Fibroblast of skin of right quadriceps (primary cell): ENCODE data around the gene ATP6V1E1.
"Not testable (repeated sequence)": the region's sequence is repeated elsewhere in the genome, so short reads cannot be mapped to it uniquely, and the experiment has no call there.

Source experiments
- DNase-seq: peaks from one replicate; pipeline ENCODE4 v3.0.0-alpha.2; 2013

The ATP6V1E1 gene

GRCh38 chr22:17628406-17629172, at the start of gene ATP6V1E1:
Gene ATP6V1E1 (minus strand): TSS chr22:17628749. CDS start chr22:17628635, 114 bp downstream.
- peak; percentile 94 for DNase-seq

DNA sequence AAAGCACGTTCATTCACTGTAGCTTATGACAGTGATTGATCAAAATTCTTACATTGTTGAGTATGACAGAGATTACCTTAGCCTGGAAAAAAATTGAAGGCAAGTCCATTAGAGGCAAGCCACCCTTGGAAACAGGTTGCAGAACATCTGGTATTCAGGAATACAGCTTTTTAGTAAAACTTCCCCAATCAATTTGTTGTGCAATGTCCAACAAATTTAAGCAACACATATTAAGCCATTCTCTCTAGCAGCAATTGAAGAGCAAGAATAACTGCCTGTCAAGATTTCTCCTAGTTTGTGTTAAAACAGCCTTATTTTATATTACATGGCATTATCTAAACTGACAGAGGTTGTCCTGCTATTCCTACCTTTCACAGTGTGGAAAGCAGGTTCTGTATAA, 47.0 kb upstream of the ATP6V1E1 start:
- DNase-seq = no peak

DNA sequence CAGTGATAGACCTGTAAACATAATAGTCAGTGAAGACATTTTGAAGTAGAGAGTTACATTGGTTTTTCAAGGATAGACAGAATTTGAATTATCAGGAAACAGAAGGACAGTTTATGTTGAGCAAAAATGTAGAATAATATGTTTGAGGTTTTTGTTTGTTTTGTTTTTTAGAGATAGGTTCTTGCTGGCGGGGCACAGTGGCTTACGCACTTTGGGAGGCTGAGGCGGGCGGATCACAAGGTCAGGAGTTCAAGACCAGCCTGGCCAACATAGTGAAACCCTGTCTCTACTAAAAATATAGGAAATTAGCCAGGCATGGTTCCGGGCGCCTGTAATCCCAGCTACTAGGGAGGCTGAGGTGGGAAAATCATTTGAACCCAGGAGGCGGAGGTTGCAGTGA, 45.6 kb upstream of the ATP6V1E1 start:
- no peak for DNase-seq

DNA sequence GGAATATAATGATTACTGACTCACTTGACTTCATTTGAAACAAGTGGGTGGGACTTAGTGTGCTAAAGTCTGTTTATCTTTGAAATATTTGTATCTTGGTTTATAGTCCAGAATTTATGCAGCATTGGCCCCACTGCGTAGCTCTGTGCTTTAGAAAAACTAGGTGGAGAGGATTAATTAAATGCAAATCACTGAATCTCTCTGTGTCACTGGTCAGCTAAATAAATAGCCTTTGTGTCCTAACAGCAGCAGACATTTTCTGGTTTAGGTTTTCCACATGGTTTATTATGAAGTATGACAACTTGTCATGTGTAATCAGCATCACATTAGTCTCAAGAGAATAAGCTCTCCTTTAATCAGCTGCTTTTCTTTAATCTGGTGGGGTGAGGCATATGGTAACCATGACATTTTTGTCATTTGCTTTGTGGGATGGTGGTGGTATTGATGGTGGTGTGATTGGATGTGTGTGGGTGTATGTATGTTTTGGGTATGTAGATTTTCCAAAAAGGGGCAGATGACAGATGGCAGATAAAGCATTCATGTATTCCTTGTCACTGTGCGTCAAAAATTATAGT, 44.0 kb upstream of the ATP6V1E1 start:
- peak; percentile 2 for DNase-seq

- DNase-seq = not testable (repeated sequence)
Measured at GRCh38 chr22:17671521-17672092, 43.1 kb upstream of the ATP6V1E1 start.

DNA sequence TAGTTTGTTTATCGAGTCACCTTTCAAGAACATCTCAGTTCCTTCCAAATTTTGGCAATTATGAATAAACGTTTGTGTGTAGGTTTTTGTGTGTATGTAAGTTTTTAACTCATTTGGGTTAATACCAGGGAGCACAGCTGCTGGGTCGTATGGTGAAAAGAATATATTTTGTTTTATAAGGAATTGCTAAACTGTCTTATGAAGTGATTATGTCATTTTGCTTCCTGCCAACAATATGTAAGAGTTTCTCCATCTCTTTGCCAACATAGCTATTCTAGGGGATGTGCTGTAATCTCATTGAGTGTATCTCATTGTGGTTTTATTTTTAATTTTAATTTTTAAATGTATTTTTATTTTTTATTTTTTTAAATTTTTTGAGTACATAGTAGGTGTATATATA, 37.3 kb upstream of the ATP6V1E1 start:
- no peak for DNase-seq

GRCh38 chr22:17665248-17665647, 36.7 kb upstream of the ATP6V1E1 start:
- no peak for DNase-seq

GRCh38 chr22:17664414-17665055, 36.0 kb upstream of the ATP6V1E1 start:
- no peak for DNase-seq

DNA sequence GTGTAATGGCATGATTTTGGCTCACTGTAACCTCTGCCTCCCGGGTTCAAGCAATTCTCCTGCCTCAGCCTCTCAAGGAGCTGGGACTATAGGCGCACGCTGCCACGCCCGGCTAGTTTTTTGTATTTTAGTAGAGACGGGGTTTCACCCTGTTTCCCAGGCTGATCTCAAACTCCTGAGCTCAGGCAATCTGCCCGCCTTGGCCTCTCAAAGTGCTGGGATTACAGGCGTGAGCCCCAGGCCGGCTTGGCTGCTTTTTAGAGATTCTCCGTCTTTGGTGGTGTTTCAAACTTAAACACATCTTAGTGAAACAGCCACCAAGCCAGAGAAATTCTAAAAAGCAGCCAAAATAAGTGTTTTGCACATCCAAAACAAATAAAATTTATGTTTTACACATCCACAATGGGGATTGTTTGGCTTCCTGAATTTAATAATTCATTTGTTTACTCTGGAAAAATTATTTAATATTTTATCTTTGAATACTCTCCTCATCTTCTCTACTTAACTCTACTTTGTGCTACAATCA, 28.4 kb upstream of the ATP6V1E1 start:
- no peak for DNase-seq

DNA sequence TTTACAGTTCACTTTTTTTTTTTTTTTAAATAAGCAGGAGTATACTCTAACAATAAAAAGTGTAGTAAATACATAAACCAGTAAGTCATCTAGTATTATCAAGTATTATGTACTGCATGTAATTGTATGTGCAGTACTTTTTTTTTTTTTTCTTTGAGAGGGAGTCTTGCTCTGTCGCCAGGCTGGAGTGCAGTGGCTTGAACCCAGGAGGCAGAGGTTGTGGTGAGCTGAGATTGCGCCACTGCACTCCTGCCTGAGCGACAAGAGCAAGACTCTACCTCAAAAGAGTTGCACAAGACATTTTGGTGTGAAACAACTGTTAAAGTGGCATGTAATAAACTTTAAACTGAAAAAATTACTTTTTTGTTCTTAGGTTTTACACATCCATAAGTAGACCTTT, 26.7 kb upstream of the ATP6V1E1 start:
- no peak for DNase-seq

- DNase-seq = no peak
Measured at GRCh38 chr22:17648569-17648968, 20.0 kb upstream of the ATP6V1E1 start.

DNA sequence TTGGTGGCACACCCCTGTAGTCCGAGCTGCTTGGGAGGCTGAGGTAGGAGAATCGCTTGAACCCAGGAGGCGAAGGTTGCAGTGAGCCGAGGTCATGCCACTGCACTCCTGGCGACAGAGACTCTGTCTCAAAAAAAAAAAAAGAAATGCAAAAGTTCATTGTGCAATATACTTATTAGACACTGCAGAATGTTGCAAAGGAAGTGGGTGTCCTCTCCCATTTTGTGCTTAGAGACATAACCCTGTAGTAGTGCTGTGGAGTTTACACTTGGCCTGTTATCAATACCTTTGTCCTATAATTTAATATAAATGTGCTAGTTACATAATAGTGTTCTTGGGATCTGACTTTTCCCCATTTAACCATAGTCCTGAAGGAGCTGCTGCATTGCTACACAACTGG, 19.4 kb upstream of the ATP6V1E1 start:
- no peak for DNase-seq

DNA sequence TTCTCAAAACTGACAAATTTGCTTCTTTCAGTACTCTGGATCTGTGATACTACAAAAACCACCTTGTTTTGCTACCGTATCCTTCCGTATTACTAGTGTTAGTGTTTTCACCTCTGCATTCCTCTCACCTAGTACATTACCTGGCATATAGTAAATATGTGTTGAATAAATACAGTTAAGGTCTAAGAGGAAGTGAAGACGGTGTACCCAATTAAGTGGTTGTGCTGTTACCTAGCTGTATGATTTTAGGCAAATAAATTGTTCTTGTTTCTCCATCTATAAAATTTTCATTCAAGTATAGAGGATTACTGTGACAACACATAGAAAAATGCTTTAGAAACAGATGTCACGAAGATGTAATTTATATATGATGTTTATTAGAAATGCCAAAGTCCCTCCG, 18.9 kb upstream of the ATP6V1E1 start:
- no peak for DNase-seq

GRCh38 chr22:17642357-17642756, 13.8 kb upstream of the ATP6V1E1 start:
- DNase-seq = not testable (repeated sequence)

DNA sequence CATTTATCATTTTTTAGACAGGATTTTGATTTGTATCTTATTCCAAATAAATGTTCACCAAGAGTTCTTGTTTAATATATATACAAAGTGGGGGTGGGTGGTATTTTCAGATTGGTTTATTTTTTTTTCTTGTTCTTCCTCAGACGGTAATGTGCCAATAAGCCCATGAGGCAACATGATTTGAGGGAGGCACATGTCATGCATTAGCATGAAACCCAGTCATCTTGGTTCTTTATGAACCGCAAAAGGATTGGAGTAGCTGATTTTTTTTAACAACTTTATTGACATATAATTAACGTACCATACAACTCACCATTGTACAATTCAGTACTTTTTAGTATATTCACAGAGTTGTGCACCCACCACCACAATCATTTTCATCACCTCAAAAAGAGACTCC, 12.7 kb upstream of the ATP6V1E1 start:
- DNase-seq = no peak

DNA sequence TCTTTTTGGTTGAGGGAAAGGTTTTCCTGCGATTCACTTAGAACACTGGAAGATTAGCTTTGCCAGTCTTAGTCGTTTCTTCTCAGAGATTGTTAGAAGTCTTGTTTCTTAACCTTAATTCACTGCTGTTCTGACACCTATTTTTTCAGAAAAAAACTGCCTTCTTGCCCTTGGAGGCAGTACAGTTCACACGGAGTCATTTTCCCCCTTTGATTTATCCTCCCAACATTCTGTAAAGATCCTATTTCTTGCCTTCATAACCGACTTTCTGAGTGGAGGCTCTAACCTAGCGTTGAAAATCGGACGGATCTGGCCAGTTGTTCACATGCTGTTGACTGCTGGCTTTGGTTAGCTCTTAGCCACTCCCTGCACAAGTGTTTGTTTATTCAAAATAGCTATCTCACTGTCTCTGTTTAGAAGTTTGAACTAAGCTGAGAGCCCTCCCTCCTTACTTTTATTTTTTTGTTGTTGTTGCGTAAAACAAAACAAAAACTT, 10.7 kb upstream of the ATP6V1E1 start:
- peak; percentile 23 for DNase-seq

GRCh38 chr22:17638432-17639246, 10.1 kb upstream of the ATP6V1E1 start, which contains the start of gene BCL2L13:
Gene BCL2L13 (plus strand): TSS chr22:17638757. CDS start chr22:17655712, 16,955 bp downstream.
- DNase-seq = peak; percentile 84

DNA sequence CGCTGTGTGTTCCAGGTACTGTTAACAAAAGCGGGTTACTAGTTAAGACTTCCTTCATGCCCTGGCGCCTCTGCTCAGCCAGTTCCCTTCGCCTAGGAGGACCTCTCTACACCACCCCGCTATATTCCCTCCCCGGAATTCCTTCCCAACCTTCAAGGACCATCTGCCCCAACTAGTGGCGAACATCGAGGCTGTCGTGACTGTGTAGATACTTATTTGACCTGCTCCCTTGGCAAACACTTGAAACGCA, 9.6 kb upstream of the ATP6V1E1 start:
- no peak for DNase-seq

DNA sequence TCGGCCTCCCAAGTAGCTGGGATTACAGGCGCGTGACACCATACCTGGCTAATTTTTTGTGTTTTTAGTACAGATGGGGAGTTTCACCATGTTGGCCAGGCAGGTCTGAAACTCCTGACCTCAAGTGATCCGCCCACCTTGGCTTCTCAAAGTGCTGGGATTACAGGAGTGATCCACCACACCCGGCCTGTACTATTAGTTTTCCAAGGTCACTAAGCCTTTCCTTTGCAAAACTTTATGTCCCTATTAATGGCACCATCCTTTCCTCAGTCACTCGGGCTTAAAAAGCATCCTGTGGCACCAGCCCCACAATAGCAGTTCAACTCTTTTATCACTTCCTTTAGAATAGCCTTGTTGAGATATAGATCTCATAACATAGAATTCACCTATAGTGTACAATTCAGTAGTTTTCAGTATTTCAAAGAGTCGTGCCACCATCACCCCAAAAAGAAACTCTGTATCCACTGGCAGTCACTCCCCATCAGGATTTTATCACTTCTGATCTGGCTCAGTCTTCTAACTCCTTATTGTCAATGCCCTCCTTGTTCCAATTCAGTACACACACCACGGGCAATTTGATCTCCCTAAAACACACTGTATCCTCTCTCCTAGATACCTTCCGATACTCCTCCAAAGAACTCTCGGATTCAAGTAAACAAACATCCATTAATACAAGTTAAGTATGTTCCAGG, 9.1 kb upstream of the ATP6V1E1 start:
- no peak for DNase-seq

- DNase-seq = not testable (repeated sequence)
Measured at GRCh38 chr22:17636850-17637249, 8.3 kb upstream of the ATP6V1E1 start.

DNA sequence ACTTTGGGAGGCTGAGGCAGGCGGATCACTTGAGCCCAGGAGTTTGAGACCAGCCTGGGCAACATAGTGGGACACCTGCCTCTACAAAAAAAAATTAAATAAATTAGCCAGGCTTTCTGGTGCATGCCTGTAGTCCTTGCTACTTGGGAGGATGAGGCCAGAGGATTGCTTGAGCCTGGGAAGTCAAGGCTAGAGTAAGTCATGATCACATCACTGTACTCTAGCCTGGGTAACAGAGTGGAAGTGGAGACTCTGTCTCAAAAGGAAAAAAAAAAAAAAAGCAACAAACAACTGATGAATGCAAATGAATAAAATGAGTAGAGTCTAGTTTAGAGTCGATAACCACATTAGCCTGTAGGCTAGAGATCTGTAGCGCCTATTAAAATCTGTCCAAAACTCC, 6.1 kb upstream of the ATP6V1E1 start:
- no peak for DNase-seq

DNA sequence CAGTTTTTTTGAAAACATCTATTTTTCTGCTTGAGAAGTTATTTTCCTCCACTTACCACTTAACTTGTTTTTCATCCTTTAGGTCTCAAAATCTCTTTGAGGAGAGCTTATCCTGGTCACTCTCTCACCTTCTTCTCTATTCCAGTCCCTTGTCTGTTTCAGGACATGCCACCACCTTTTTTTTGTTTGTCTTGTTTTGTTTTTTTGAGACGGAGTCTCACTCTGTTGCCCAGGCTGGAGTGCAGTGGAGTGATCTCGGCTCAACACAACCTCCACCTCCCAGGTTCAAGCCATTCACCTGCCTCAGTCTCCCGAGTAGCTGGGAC, 5.4 kb upstream of the ATP6V1E1 start:
- no peak for DNase-seq
